ENCODE data around the gene ALDH18A1.
"Not testable (repeated sequence)": the region's sequence is repeated elsewhere in the genome, so short reads cannot be mapped to it uniquely, and the experiment has no call there.

ALDH18A1 gene

DNA sequence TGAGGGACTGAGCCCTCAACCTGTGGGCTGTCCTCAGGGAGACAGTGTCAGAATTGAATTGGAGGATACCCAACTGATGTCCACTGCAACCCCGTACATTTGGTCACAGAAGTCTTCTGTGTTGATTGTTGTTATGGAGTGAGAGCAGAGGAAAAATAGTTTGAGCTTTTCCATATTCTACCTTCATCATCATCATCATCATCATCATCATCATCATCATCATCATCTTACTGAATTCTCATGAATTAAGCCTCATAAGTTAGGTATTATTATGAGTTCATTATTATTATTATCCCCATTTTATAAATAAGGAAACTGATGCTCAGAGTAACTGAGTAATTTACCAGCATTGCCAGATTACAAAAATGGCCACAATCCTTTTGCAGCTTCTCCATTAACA, 8.4 kb downstream of the ALDH18A1 start:
- no peak for DNase-seq

DNA sequence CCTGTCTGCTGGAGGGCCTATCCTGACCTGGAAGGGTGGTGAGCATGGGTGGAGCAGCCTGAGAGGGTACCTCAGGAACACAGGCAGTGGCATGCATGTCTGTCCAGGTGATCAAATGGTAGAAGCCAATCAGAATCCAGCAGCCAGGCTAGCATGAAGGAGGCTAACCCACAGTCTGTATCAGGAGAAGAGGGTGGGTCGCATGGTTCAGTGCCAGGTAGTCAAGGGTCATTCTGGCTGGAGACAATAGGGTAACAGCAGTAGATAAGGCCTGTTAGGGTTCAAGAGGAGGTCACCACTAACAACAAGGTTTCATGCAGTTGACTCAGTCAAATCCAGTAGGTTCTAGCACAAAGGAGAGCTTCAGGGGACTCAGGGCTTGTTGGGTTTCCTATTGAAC, 10.4 kb downstream of the ALDH18A1 start:
- no peak for DNase-seq

- no peak for DNase-seq
Measured at GRCh38 chr10:95644901-95645300, 11.6 kb downstream of the ALDH18A1 start.

DNA sequence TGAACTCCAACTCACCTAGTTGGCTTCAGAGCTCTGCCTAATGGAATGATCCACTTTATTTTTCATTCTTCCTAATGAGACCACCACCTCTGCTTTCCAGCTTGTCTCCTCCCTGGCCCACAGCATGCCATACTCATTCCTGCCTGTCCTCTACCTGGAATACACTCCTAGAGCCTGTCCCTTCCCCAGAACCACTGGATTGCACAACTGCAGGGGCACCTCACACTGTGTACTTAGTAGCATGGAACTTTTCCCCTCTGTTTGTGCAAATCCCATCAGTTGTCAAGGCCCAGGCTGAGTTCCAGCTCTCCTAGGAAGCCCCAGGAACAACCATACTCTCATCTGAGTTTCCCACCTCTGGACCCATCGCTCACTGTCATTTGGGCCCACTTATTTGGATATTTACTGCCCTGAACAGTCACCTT, 15.6 kb downstream of the ALDH18A1 start:
- DNase-seq, result no peak

DNA sequence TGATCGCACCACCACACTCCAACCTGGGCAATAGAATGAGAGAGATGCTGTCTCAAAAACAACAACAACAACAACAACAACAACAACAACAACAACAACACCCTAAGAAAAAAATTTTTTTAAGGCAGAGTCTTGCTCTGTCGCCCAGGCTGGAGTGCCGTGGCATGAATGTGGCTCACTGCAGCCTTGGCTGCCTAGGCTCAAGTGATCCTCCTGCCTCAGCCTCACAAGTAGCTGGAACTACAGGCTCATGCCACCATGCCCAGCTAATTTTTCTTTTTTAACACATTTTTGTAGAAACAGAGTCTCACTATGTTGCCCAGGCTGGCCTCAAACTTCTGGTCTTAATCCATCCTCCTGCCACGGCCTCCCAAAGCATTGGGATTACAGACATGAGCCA, 18.6 kb downstream of the ALDH18A1 start:
- no peak for DNase-seq

DNA sequence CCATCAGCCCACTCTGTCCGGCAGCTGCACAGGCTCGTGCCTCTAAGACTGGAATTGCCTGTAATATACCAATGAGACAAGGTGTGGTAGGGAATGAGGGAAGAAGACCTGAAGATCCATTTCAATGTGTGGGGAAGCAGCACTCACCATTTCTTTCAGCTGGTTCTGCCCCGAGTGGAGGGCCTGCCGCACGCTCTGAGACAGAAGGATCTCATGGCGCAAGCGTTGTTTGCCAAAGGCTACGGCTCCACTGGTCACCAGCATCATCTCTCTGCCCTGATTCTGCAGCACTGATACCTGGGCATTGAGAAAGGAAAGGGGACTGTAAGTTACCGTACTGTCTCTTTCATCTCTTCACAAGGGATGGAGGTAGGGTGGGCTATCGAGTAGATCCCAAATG, 19.4 kb downstream of the ALDH18A1 start:
- no peak for DNase-seq

DNA sequence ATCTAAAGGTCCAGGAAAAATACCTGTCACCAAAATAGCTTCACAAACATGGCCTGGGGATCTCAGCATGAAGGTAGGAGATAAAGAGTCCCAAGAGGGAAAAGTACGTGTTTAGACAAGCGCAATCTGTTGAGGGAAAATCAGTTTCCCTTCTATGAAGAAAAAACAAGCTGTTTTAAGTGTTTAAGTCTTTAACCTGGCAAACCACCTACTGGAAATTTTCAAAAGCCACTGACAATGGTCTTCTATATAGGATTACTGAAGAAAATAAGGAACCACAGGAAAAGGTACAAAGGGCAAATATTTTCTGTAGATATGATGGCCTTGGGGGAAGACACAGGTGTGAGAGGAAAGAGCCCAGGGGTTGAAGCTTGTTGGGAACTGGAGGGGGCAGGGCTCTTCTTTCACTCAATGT, 21.2 kb downstream of the ALDH18A1 start:
- no peak for DNase-seq

- no peak for DNase-seq
Measured at GRCh38 chr10:95628786-95629185, 27.7 kb downstream of the ALDH18A1 start.

GRCh38 chr10:95626500-95626899, 30.0 kb downstream of the ALDH18A1 start:
- no peak for DNase-seq

DNA sequence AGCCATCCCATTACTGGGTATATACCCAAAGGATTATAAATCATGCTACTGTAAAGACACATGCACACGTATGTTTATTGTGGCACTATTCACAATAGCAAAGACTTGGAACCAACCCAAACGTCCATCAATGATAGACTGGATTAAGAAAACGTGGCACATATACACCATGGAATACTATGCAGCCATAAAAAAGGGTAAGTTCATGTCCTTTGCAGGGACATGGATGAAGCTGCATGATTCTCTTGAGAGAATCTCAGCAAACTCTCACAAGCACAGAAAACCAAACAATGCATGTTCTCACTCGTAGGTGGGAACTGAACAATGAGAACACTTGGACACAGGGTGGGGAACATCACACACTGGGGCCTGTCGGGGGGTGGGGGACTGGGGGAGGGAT, 36.1 kb downstream of the ALDH18A1 start:
- DNase-seq, result not testable (repeated sequence)

- no peak for DNase-seq
Measured at GRCh38 chr10:95618101-95618500, 38.4 kb downstream of the ALDH18A1 start.

DNA sequence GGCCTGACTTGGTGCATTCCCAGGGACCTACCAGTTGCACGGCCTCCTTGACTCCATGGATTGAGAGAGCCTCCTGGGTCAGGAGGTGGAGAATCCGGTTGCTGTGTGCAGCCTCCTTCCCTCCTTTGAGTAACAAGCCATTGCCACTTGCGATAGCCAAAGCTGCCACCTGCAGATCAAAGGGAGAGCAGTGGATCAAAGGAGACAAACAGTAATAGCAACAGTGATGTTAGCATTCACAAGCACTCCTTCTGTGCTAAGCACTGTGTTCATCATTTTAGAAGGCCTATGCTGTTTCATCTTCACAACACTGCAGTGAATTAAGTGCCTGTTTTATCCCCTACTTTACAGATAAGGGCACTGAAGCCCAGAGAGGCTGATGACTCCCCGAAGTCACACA, 40.1 kb downstream of the ALDH18A1 start:
- DNase-seq, result no peak

DNA sequence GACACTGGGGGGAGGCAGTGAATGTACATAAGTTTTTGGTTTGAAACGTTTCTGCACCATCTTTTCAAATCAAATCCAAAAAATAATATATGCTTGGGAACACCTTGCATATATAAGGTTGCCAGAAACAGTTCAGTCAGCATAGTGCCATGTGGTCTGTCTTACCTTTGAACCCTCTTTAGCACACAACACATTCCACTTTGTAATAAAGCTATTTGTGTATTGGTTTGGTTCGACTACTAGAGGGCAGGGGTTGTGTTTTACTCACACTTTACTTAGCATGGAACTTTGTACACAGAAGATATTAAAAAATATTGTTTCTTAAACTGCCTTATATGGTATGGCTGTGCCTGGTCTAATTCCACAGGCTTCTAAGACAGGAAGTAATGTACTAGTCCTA, 43.2 kb downstream of the ALDH18A1 start:
- no peak for DNase-seq

DNA sequence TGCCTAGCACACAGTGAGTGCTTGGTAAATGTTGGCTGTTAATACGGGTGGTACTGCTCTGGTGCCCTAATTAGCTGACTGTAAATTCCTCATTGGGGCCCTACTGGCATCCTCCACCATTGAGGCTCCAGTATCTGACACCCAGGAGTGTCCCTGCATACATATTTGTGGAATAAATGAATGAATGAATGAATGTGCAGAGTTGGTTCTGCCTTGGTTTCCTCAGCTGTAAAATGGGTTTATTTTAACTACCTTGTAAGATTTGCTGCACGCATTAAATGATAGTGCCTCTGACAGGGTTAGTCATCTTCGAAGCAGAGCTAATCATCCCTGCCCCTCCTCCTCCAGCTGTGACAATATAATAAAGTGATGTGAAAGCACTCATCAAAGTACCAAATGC, 45.8 kb downstream of the ALDH18A1 start:
- no peak for DNase-seq

DNA sequence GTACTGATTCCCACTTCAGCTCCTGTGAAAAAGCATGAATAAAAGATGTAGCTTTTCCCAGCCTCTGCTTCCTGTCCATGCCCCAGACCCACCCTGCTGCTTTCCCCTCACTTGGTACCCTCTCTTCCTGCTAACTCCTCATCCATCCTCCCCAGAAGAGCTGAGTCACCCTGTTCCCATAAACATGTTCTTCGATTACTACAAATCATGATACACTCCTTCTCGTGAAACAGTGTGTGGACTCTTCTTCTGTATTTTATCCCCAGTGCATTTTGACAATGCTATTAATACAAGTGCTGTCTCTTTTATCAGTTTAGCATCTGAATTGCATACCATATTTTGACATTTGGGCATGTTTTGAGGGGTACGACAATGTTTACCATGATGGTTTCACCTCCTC, 49.6 kb downstream of the ALDH18A1 start:
- no peak for DNase-seq

DNA sequence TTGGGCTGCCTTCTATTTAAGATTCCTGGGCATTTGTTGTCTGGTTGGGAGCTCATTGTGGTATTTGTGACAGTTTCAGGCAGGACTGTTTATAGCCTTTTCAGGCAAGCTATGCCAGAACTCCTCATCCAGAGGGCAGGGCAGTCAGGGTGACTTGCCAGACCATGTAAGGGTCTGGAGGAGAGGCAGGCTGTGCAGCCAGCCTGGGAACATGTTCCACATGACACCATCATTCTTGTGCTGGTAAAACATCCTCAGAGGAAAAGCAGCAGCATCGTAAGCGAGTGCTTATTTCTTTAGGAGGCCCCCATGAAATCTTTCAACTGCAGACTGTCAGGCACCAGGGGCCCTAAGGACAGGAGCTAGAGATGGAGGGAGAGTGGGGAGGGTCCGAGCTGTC, 51.3 kb downstream of the ALDH18A1 start:
- no peak for DNase-seq

- no peak for DNase-seq
Measured at GRCh38 chr10:95604630-95605029, 51.9 kb downstream of the ALDH18A1 start.

GRCh38 chr10:95602382-95602781, 54.1 kb downstream of the ALDH18A1 start:
- no peak for DNase-seq

- peak; percentile 89 for DNase-seq
Measured at GRCh38 chr10:95601116-95601719, 55.3 kb downstream of the ALDH18A1 start.

- DNase-seq, result no peak
Measured at GRCh38 chr10:95600158-95600557, 56.4 kb downstream of the ALDH18A1 start.

DNA sequence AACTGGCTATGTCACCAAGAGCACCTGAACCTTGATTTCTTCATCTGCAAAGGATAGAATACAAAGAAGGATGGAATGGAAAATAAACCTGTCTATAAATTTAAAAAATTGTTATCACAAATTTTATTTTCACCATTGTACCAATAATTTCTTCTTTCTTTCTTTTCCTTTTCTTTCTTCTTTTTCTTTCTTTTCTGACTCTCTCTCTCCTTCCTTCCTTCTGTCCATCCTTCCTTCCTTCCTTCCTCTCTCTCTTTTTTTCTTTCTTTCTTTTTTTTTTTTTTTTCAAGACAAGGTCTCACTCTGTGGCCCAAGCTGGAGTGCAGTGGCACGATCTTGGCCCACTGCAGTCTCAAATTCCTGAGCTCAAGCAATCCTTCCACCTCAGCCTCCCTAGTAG, 58.7 kb downstream of the ALDH18A1 start:
- no peak for DNase-seq

DNA sequence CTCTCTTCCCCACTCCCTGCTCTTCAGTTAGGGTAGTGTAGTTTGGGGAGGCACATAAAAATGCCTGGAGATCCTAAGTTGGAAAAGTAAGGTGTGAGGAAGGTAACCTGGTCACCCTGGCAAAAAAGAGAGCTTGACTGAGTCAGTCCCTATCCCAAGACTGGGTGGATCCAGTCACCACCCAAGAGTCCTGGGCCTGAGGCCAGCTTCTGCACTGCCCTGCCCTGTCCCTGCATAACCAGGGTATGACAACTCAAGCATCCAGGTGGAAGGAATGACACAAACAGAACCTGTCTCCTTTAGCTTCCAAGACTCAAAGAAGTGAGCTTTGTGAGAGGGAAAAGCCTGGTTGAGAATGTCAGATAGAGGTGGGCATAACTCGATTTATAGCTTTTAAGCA, 68.5 kb downstream of the ALDH18A1 start:
- no peak for DNase-seq

DNA sequence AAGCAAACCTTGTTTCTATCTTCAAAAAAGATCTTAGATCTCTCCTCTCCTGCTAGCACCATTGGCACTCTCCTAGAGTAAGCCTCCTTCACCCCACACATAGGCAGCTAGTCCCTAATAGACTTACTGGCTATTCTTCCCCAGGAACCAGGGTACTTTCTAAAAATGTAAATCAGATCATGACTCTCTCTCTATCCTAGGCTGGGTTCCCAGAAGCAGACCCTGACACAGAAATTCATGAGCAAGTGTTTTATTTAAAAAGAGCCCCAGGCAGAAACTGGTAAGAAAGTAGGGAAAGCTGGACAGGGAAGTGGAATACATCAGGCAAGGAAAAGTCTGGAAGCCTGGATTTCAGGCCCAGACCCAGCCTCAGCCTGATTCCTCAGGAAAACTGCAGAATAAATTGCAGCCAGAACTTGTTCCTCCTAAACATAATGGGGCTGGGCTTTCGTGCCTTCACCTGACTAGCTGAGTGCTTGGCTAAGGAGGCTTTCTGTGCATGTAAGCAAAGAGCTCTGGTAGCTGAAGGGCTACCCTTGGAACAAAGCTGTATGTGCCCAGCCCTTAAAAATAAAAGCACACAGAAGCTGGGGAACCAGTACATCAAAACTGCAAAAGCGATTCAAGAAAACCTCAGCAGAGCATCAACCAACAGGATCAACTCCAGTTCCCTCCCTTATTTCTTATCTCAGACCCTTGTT, 76.5 kb downstream of the ALDH18A1 start:
- no peak for DNase-seq

DNA sequence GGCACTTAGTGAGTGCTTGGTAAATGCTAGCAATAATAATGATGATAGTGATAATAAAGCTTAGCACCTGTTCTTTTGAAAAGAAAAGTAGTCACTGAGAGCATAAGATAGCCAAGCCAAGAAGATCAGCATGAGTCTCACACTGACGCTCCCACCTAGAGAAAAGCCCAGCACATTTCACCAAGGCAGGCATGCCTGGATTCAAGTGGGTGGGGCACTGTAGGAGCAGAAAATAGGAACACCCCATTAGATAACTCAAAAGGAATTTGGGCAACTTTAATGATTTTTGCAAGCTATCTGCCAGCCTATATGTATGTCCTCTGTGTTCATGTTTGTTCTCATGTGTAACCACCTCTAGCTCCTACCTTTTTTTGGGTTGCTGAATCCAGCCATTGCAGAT, 77.2 kb downstream of the ALDH18A1 start:
- DNase-seq, result no peak

DNA sequence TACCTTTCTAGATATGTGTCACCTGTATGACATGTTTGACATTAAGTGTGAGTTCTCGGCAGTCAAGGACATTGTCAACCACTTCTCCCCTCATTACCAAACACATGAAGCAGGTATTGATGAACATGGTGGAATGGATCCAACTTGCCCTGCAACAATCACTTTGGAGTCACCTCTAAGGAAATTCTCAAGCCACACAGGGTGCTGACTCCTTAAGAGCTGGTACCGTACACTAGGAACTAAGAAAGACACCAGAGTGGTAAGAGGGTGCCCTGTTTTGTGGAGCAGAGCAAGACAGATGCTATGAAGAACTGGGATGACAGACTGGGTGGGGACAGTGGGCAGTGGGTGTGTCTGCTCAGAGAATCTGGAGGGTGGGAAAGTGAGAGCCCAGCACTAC, 77.9 kb downstream of the ALDH18A1 start:
- DNase-seq, result no peak
